GM12864 (cell line): ENCODE measurements around the gene SEPTIN8.

Experiments used
- DNase-seq: peaks from one replicate; pipeline ENCODE4 v3.0.0-alpha.2; 2011; ENCODE audit warnings: low read depth
- H3K4me3 ChIP-seq: 2 replicates; pipeline ENCODE4 v1.5.1; 2011; ENCODE audit warnings: mild to moderate bottlenecking, low read depth, low read length, control low read depth
- TF ChIP-seq, protein P1 (sequence below): IDR thresholded peaks from 2 replicates; pipeline ENCODE4 v1.5.1; 2011; ENCODE audit warnings: low read depth, mild to moderate bottlenecking, moderate library complexity, low read length, control low read depth, inconsistent platforms; ENCODE audit errors: missing control alignments

The SEPTIN8 gene

GRCh38 chr5:132770476-132771159, 6.4 kb downstream of the SEPTIN8 start:
- TF ChIP-seq, protein P1, sequence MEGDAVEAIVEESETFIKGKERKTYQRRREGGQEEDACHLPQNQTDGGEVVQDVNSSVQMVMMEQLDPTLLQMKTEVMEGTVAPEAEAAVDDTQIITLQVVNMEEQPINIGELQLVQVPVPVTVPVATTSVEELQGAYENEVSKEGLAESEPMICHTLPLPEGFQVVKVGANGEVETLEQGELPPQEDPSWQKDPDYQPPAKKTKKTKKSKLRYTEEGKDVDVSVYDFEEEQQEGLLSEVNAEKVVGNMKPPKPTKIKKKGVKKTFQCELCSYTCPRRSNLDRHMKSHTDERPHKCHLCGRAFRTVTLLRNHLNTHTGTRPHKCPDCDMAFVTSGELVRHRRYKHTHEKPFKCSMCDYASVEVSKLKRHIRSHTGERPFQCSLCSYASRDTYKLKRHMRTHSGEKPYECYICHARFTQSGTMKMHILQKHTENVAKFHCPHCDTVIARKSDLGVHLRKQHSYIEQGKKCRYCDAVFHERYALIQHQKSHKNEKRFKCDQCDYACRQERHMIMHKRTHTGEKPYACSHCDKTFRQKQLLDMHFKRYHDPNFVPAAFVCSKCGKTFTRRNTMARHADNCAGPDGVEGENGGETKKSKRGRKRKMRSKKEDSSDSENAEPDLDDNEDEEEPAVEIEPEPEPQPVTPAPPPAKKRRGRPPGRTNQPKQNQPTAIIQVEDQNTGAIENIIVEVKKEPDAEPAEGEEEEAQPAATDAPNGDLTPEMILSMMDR = no peak
- H3K4me3 ChIP-seq = no peak overlapping the region
- no peak for DNase-seq

GRCh38 chr5:132768485-132768868, 8.6 kb downstream of the SEPTIN8 start:
- TF ChIP-seq, protein P1 = no peak
- no peak overlapping the region for H3K4me3 ChIP-seq
- DNase-seq = no peak

DNA sequence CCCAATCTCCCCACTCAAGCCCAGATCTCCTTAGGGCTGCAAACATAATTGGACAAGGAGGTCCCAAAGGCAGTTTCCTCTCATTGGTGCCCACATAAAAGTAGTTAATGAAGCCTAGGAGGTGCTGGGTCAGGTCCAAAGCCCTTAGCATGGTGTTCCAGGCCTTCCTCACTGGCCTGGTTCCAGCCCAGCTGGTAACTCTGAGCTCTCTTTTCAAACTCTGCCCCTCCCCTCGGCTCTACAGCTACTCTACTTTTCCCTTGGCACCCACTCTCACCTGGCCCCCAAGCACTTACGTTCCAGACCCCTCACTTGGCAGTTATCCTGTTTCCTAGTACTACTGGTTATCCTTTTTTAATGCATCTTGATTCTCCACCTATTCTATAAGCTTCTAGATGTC, 9.9 kb downstream of the SEPTIN8 start:
- no peak for DNase-seq
- H3K4me3 ChIP-seq = no peak overlapping the region
- TF ChIP-seq, protein P1 = no peak

- no peak overlapping the region for H3K4me3 ChIP-seq
- DNase-seq = no peak
- TF ChIP-seq, protein P1 = no peak
Measured at GRCh38 chr5:132766806-132767055, 10.3 kb downstream of the SEPTIN8 start.

- TF ChIP-seq, protein P1 = no peak
- H3K4me3 ChIP-seq = no peak overlapping the region
- no peak for DNase-seq
Measured at GRCh38 chr5:132766020-132766805, 10.8 kb downstream of the SEPTIN8 start.

DNA sequence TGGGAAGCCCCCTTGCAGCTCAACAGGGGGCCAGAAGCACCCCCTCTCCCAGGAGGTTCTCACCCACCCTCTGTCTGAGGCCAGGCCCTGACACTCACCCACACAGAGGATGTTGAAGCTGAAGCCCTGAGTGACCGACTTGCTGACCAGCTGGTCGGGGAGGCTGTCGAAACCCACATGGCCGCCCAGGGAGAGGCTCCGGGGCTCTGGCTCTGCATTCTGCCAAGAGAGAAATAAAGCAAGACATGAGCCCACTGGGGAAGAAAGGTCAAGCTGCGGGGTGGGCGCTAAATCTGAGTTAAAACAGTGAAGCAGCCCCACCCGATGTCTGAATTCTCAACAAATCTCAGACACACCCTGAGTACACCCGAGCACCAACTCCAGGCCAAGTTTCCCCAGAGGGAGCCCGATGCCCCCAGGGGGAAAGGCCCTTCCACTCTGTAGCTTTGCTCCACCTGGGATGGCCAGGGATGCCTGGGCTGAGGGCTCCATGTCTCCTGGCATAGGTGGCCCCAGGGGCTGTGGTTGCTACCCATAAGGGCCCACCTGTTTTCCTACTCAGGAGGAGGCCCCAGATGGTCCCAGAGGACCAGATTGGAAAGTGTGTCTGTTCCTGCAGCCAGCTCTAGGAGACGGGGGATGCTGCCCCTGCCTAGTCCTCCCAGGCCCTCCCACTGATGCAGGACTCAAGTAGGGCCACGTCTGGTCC, 11.6 kb downstream of the SEPTIN8 start:
- no peak overlapping the region for H3K4me3 ChIP-seq
- TF ChIP-seq, protein P1 = no peak
- DNase-seq = no peak
